LoVo (cell line): ENCODE measurements around the gene SYTL2.

Experiments used
- DNase-seq: peaks from one replicate; pipeline ENCODE4 v3.0.0-alpha.2; 2016; ENCODE audit warnings: low spot score

The SYTL2 gene

DNA sequence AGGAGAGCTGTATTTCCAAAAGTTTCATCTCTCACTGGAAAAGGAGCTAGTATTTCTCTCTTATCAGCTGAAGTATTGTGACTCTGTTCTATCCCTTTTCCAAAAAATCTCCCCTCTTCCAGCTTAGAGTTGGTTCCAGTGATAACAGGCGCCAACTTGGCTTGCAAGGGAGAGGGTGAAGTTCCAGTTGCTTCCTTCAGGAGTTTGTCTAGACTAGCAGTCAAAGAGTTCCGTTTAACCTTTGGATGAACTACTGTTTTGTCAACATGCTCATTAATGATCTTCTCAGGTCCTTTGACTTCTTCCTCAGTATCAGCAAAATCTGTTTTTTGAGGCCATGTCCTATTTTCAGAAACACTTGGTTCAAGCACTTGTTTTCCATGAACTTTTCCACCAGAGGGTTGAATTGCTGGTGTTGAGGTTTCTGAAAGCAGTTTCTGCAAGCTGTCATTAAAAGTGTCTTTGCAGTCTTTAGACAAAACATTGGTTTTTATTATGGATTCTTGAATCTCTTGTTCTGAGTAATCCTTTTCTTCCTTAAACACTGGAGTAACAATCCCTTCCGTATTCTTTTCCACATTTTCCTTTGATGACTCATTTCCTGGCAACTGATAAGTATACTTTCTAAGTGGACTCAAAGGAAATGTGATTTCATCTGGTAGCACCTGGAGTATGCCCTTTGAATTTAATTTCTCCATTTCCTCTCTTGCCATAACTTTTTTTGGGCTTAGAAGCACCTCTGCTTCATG is 85.3 kb downstream of the SYTL2 start:
- peak; percentile 63 for DNase-seq

DNA sequence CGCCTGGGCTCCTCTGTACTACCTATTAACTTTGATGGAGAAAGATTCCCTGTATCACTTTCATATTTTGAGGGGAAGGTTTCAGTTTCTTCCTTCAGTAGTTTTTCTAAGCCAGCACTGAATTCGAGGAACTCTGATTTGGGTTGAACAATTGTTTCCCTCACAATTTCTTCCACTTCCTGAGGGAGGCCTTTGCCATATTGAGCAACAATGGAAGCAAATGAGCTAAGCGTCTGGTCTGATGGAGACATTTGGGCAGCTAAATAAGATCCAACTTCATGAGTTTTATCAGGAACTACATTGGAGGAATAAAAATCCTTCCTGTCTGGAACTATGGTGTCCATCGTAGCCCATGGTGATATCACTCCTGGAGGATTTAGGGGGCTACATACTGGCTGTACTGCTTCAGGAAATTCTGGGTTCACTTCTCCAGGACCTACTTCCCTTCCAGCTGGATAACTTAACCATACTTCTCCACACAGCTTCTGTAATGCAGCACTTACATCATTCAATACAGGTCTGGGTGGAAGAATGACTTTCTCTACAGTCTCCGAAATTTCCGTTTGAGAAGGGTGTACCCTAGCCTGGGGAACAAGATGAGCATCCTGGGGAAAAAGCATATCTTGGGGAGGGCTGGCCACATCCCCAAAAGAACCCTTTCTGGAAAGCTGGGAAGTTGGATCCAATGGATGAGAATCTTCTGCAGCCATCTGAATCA is 86.0 kb downstream of the SYTL2 start:
- DNase-seq = no peak

DNA sequence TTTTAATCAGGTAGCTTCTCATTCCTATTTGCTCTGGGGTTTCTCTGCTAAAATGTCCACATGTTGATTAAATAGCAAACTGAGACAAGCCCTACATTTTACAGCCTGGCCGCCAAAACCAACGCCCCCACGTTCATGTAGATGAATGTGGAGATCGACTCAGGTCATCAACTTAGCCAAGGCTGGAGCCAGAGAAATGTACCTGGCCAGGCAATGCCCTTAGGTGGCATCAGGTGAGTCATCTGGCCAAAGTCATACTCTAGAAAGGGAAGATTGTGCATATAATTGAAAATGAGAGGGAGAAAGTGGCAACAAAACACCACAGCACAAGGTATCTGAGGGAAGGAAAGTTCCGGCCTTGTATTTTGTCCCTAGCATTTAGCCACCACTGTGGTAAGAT is 87.9 kb downstream of the SYTL2 start:
- peak; percentile 37 for DNase-seq

DNA sequence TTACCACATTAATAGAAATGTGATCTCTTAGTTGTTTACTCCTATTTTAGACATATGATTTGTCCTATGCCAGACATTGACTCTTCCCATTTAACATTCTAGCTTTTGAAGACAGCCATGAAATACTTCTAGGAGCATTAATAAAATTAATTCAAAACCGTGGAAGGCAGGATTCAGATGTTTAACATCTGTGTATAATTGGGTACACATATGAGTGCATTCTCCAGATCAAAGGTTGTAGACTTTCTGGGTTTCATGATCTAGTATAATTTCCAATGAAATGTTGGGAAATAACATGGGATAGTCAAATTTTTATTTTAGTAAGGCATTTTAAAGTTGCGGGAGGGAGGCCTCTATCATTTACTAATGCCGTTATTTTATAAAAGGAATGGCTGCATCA is 89.8 kb downstream of the SYTL2 start:
- no peak for DNase-seq

DNA sequence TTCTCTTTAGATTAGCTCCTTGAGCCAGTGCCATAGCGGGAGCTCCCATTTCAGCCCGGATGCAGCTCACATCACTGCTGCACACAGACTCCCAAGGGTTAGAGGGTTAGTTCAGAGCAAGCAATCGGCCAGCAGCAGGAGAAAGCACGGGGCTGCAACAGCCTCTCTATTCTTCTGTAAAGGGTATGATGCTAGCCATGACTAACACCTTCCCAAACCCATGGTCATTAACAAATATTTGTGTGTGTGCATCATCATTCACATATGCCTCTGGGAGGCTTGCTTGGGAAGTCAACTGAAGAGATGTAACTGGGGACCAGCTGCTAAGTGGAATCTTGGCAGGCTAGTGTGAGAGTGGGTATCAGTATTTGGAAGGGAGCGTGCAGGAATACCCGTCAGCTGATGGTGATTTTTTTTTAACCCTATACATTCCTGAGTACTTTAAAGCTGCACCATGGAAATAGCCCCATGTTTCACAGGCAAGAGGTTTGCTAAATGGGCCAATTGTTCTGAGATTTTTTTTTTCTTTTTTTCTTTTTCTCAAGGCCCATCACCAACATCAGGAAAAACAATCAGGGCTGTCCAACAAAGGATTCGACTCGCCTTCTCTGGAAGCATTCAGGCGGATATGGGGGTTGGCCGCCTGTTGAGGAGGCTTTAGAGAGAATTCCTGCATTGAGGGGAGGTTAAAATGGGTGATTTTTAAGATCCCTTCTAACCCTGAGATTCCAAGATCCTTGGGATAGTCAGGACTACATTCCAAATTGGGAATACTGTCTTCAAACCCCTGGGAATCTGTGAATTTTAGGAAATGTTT is 91.7 kb downstream of the SYTL2 start:
- peak; percentile 23 for DNase-seq

DNA sequence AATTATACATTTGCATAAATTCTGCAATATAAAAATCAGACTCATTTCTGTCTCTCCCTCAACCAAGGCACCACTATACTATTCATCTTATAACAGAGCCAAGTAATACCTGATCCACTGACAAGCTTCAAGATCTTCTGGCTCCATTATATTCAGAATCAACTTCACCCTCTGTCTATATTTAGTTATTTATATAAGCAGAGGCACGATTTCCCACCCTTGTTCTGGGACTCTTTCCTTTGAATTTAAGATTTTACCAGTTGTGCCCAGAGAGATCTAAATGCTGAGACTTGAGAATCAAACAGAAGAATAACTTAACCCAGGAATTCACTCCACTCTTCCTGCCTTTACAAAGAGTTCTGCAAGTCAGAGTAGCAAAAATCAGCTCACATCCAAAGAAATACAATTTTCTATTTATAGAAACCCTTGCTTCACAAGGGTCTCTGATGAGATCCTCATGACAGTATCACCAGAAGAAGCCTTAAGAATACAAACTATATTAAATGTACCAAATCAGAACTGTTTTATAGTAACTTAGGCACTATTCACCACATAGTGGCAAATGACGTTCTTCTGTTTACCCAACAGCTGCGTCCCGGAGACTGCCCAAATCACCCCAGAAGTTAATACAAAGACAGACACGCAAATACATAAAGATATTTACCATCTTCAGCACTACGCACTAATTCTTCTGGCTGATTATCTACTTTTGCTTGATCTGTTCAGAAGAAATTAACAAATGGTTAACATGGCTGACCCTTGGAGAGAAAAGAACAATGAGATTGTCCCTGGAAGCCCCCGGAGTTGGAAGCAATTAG is 92.6 kb downstream of the SYTL2 start:
- DNase-seq = no peak

DNA sequence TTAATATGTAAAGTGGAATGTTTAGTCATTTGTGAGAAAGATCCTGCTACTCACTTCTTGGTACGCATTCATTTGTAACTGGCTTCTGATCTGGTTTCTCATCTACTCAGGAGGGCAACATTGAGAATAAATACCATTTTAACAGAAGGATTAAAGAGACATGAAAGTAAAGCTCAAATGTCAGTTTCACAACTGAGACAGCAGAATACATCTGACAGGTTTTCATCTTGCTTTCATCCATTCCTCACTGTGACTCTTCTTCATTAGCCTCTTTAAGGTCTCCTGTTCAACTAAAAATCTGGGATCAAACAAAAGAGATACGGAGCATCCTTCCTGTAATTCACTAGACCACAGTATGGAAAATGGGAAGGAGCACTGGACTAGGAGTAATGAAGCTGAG is 93.5 kb downstream of the SYTL2 start:
- DNase-seq = no peak

DNA sequence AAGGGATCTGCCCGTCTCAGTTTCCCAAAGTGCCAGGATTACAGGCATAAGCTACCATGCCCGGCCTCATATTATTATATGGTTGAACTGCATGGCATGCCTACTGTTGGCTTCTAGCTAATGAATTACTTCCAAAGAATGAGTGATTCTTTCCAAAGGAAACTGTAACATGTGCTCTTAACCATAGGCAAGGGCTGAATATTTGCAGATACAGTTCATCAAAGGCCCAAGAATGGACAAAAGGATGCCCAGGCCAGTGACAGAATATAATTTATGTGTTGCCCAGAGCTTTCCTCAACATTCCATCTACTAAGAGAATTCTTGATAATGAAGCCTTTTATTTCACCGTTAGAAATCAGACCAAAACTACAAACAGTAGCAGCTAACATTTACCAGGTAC is 98.0 kb downstream of the SYTL2 start:
- no peak for DNase-seq

DNA sequence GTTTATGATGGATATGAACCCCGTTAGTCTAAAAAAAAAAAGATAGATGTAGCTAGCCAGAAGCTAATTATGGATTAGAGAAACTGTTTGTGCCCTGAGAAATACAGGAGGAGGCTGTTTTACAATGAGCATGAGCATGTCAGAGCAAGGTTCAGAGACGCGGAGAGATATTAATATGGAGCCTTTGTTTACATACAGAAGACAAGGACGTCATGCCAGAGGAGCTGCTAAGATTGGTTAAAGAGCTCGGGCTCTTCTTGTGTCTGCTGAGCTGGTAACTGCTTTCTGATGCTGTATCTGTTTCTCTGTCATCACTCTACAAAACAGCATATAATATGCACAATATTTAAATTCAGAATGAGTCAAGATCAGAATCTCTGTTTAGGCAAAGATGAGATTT is 100.0 kb downstream of the SYTL2 start:
- DNase-seq = no peak

DNA sequence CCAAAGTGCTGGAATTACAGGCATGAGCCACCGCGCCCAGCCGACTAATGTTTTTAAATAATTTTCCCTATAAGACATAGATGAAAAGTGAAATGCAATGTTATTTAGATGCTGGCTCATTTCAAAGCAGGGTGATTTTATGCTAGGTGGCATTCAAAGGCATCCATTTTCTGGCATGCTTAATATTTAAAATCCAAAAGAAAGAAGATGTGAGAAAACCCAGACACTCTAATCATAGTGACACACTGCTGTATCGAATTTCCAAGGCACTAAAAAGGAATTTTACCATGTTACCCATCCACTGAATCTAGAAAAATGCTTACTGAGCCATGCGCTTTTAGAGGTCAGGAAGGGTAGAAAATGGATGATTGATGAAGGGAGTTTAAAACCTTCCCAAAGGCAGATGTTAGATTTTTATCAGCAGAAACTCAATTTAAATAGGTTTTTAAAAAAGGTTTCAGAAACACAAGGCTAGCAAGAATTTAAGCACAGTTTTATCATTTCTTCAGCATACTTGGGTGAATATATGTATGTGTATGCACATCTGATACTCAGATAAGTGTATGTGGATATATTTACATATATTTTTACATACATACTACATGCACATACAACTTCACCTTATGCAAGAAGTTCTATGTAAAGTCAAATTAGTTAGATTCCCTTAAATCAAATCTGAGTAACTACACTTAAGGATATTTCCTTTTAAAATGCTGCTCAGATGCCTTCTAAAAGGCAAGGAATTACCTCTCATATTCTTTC is 100.8 kb downstream of the SYTL2 start:
- DNase-seq = no peak

DNA sequence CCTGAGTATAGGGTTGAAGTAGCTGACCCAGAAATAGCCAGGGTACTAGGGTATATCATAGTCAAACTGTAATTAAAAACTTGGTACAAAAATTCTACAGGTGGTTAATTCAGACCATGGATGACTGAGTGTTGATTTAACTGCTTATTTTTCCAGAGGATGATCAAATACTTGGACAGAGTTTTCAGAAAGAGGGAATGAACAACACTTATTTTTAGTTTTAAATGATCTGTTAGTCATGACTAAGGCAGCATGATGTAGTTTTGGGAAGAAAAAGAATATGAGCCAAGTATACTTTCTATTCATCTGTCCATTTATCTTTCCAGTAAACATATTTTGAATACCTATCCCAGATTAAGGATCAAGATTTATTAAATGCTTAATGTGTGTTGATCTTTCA is 105.1 kb downstream of the SYTL2 start:
- no peak for DNase-seq

DNA sequence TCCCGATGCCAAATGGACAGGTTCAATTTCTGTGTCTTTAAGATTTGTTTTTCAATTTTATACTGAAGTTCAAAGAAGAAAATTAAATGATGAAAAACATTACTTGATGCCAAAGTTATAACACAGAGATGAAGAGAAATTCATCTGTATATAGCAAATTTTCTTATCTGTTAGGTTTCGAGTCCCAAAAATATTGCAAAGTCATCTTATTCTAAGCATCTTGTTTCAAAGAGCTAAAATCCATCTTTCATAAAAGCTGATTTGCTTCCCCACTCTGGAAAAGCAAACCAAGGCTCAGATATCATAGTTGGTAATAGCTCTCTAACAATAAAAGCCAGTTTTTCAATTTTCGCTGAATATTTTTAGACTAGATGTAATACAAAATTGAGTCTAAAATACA is 106.0 kb downstream of the SYTL2 start:
- DNase-seq = no peak

DNA sequence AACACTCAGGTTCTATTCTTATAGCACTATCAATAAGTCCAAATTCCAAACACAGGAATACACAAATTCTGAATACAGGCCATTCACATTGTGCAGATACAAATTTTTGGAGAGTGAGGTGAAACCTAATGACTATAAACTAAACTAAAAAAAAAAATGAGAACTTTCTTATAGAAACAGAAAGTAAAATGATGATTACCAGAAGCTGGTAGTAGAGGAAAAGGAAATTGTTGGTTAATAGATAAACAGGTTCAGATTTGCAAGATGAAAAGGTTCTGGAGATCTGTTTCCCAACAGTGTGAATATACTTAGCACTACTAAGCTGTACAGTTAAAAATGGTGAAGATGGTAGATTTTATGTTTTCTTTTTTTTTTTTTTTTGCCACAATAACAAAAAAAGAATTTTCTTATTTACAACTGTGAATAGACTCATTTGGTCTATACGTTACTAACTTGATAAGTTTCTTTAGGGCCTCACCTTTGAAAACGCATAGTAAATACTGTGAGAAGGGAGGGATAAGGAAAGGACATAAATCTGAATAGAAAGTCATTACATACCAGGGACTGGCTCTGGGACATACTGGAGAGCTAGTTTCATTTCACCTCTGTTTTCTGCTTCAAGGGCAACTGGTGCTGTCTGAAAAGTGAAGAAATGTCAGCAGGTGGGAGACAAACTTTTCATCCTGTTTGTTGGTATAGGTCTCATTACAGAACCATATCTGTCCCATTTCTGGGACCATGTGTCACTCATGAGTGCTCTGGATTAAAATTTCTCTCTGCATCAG is 110.8 kb downstream of the SYTL2 start:
- DNase-seq = no peak

DNA sequence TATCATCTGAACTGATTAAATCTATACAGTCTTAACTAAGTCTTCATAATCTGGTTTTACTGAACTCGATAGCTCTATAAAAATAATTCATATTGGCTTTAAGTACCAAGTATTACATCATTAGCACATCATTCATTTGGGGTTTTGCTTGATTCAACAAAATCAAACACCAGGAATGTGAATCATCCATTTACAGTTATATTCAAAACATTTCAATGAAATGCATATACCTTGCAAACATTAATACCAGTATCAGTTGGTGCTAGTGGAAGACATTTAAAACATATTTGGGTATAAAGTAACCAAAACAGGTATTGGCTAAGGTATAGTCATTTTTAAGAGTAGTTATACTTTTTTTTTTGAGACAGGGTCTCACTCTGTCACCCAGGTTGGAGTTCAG is 112.7 kb downstream of the SYTL2 start:
- DNase-seq = no peak

DNA sequence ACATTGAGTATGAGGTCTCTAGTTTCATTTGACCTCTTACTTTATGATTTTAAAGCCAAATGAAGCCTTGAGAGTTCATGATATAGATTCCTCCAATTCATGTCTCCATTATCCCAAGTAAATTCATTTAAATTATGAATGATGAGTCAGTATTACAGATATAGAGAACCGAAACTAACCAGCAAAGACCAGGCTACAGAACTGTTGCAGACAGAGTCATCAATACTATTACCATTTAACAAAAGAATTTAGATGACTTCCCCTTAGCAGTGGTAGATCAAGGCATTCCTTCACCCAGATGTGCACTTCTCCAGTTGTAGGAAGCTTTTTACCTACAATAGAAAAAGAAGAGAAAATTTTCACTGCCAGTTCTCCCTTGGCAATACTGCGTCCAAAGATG is 113.2 kb downstream of the SYTL2 start:
- DNase-seq = no peak

DNA sequence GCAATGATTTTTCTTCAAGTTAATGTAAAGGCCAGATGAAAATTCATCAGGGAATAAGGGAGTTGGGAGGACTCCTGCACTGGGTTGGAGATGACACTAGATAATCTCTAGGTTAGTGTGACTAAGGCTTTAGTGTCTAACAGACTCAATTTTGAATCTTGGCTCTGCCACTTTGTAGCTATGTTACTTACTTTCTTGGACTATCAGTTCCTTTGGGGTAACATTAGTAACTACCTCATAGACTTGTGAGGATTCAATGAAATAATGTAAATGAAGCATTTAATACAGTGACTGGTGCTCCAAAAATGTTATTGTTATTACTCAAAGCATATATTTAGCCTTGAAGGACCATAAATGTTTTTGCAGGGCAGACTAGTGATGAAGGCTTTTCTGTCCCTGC is 115.4 kb downstream of the SYTL2 start:
- no peak for DNase-seq

DNA sequence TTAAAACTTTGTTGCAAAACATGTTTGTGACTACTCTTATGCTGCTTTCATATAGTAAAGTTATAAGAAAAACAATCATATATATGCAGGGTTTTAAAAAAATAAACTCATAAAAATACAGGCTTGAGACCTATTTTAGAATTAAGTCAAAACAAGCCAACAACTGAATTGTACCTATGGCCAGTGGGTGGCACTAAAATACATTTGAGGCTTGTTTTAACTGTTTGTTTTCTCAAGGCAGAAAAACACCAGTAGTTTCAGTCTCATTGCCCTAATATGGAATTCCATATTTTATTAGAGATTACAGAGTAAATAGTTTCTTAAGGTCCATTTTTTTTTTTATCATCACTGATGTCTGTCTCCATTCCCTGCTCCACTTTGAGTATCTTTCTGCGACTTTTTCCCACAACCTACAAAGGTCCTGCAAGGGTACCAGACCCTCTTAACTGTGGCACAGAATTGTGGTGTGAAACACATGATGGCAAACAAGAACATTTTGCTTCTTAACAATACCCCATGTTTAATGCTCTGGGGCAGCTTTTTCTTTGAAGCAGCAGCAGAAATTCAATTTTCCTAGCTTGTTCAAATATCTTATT is 116.5 kb downstream of the SYTL2 start:
- peak; percentile 33 for DNase-seq

DNA sequence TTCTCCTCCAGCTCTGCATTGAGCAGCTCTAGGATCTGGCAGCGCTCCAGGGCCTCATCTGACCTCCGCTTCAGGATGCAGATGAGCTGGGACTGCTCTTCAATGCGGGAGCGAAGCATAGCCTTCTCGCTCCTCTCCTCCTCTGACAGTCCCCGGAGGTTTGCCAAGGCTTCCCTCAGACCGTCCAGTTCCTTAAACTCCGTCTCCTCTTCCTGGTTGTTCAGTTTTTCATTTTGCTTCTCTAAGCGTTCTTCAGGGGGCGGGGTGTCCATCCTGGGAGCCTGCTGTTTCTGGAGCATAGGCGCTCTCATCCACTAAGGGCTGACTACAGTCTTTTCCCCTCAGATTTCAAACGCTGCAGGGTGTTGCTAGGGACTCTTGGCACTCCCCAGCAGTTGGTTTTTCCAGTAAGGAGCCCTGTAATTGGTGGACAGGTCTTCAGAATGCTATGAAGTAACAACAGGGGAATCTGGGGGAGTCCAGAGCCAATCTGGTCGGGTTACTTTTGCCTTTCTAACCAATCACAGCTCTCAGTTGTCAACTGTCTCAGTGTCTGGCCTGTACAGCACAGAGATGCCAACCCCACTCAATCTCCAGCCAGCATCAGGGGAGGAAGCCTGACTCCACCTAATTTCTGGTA is 125.0 kb downstream of the SYTL2 start, which contains the start of gene CCDC89:
Gene CCDC89, minus strand, starts transcription at position 376 of the 640 bp plus-strand sequence. Its CDS starts 65 bp downstream, at position 311.
- DNase-seq = no peak

DNA sequence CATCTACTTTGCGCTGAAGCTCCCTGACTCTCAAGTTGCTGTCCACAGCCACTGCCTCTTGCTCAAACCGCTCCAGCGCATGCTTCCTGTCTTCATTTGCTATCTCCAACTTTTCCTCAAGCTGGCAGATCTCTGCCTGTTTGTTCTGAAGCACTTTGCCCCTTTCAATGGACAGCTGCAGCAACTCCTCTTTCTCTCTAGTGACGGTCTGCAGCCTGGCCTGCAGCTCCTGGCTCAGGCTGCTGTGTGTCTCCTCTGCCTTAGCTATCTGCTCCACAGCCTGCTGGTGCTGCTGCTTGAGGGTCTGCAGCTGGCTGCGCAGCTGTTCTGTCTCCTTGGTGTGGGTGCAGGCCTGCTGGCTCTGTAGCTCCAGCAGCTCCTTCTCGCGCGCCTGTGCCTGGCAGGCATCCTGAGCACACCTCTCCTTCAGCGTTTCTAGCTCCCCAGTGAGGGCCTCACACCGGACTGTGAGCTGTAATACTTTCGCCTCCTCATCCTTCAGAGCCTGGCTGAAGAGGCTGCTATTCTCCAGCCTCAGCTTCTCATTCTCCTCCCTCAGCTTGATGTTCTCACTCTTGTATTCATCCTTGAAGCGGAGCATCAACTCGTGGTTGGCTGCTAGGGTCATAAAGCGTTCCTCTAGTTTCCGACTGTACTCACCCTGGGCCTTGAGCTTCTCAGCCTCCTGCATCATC is 125.7 kb downstream of the SYTL2 start:
- DNase-seq = no peak
